CD4-positive, alpha-beta T cell treated with Interferon alpha-2 for 1 hour (primary cell): ENCODE measurements around the gene LMCD1.

Experiments
- DNase-seq, 2 donors: peaks; one replicate each; pipeline ENCODE4 v3.0.0-alpha.2; 2020 to 2022

Gene LMCD1, protein sequence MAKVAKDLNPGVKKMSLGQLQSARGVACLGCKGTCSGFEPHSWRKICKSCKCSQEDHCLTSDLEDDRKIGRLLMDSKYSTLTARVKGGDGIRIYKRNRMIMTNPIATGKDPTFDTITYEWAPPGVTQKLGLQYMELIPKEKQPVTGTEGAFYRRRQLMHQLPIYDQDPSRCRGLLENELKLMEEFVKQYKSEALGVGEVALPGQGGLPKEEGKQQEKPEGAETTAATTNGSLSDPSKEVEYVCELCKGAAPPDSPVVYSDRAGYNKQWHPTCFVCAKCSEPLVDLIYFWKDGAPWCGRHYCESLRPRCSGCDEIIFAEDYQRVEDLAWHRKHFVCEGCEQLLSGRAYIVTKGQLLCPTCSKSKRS

DNA sequence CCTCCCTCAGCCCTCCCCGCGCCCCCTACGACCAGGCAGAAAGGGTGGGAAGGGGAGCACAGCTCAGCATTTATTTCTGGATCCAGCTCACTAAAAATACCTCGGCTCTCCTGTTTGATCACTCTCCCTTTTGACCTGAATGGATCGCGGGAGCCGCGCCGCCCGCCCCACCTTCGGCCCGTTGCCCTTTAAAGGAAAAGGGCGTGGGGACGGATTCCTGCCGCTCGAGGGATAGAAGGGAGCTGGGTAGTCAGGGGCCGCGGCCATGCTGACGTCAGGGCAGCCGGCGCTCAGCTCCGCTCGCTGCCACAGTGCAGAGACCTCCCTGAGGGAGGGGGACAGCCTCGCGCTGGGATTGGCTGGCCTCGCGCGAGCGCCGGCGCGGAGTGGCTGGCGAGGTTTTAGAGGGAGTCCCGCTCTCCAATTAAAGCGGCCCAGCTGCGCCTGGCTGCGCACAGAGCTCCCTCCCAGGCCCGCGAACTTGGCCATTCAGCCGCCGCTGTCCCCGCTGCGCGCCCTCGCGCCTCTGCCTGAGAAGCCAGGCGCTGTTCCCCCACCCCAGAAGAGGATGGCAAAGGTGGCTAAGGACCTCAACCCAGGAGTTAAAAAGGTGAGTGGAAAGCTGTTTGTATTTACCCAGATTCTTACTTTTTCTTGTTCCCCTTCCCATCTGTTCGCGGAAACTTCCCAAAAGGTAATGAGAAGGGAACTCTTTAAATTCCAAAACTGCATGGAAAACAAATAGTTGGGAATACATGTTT lies at the start of gene LMCD1:
Gene LMCD1 (plus strand): TSS at position 453 of the 761 bp plus-strand sequence. CDS start 116 bp downstream, at position 569.
- DNase-seq, result peak; percentile 80 to 90

DNA sequence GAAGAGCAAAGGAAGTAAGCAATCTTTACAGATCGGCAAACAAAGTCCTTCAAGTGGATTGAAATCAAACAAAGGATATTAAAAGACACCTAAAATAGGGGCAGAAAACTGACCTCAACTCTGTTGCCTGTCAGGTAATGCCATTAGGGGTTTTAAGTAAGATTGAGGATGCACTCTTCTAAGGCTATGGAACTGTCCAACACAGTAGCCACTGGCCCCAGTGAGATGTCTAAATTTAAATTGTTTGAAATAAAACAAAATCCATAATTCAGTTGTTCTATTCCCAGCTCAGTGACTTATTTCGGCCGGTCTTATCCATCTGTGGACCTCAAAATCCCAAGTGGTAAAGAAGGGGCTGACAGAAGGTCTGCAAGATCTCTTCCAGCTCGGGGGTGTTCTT lies 49.5 kb upstream of the LMCD1 start:
- DNase-seq, result no peak

DNA sequence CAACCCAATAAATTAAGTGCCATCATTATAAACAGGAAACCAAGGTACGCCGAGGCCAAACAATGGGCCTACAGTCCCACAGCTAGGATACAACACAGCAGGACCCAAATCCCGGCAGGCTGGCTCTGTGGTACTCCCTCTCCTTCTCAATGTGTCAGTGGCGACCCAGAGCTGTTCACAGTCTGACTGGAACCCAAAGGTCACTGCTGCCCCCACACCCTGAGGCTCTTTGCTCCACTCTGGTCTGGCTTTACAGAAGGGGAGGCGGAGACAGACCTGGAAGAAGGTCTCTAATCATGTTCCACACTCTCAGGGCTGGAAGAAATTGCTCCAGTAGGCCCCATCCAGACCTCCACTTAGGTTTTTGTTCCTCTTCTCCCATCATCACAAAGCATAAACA lies 48.5 kb upstream of the LMCD1 start:
- no peak for DNase-seq

DNA sequence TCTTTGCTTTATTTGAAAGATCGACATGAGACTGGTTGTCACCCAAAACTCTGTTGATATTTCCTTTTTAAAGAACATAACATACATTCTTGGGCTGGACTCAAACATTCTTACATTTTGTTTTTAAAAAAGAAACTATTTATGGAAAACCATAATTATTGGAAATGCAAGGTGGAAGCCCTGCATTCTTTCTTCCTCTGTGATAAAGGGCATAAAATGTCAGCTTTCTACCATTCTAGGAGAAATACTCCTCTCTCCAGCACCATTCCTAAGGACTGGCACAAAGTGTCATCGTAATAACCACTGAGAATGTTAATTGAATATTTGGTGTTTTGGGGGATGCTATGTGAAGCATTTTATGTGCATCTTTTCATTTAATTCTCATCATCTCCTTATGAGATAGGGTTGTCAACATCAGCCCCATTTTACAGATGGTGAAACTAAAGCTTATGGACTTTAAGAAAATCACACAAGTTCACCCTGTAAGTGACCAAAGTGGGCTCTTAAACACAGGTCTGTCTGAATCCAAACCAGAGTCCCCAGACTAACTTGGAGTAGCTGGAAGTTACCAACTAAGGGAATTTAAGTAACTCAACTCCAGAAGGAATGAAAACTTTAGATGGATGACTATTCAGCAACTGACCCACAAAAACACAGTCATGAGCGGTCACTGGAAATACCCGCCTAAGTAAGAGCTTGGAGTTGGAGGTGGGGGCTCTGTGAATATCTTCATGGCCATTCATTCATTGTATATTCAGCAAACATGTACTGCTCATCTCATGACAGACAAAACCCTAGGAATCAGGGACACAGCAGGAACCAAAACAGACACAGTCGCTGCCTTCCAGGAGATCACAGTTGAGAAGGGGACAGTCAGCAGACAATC lies 45.9 kb upstream of the LMCD1 start:
- DNase-seq, result no peak

DNA sequence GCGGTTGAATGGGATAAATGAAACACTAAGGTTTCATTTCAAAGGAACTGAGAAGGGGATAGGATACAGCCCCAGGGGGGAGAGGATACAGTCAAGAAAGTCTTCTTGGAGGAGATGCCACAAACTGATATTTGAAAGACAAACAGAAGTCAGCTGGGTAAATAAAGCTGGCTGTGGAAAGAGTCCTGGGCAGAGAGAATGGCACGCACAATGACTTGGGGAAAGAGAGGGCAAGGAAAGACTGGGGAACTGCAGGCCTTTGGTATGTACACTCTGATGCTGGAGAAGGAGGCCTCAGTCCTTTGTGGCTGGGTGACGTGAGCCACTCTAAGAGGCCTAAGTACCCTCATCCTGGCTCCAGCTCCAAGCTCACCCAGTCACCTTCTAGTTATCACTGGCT lies 45.2 kb upstream of the LMCD1 start:
- no peak for DNase-seq

DNA sequence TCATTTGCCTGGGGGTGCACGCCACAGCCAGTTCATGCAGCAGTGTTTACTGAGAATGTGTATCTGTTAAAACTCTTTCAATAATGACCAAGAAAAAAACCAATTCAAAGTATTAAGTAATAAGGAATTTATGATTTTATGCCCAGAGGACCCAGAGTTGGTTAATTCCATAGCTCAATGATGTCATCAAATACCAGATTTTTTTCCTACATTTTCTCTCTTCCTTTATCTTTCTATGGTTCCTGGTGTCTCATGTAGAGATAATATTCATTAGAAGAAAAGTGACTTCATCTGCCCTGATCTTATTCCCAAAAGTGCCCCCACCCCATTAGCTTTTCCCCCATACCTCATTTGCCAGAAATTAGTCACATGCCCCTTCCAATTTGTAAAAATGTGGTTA lies 44.6 kb upstream of the LMCD1 start:
- no peak for DNase-seq

DNA sequence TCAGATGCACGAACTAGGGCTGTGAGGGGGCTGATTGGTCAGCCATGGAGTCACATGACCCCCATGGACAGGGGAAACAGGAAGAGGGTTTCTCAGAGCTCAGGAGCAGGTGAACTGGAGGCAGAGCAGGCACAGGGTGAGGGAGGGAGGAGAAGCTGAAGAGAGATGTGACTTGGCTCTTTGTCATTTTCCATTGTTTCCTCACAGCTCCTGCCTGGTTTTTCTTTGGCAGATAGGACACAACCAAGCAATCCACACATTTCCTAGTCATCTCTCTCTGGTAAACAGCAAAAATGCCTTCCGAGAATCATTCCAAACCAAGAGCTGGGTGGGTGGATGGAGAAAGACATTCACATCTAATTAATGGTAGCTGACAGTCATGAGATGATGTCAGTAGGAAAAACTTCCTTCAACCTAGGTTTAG lies 43.4 kb upstream of the LMCD1 start:
- DNase-seq, result no peak

DNA sequence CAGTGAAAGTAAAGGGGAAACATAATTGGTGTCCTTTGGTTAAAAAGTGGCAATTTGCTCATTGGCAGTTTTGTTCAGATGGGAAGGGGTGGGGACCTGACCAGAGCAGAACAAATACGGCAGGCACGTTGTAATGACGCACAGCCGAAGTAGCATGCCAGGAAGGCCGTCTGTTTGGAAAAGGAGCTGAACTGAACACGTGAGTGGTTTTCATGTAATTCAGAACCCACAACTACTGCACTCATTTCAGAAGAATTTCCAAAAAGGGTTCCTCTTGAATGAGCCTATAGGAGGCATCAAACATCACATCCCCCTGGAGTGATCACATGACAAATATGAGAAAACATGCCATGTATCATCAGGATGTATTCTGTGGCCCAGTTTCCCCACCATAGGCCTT lies 42.9 kb upstream of the LMCD1 start:
- DNase-seq, result no peak

DNA sequence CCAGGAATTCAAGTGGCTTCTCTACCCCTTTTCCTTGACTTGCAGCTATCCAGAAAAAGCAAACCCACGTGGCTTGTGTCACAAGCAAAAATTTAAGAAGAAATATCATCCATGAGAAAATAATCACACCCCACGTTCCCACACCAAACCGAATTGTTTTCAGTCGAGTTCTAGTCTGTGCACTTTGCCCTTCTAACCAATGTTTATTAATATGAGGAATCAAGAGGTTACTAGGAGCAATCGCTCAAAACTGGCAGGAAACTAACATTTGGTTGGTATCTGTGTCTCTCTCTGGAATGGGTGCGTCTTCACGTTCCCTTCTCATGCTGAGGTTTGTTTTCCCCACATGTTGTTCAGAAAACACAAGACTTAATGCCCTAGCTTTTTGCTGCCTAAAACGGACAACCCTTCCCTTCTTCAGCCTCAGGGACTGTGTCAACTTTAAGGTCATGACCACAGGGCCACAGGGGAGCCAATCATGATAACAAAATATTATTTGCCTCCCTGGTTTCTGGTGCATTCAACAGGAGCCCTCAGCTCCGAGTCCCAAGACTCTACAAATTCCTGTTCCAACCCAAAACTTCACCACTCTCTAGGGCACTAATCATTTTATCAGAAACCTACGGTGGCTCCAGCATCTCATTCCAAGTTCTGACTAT lies 41.4 kb upstream of the LMCD1 start:
- no peak for DNase-seq

DNA sequence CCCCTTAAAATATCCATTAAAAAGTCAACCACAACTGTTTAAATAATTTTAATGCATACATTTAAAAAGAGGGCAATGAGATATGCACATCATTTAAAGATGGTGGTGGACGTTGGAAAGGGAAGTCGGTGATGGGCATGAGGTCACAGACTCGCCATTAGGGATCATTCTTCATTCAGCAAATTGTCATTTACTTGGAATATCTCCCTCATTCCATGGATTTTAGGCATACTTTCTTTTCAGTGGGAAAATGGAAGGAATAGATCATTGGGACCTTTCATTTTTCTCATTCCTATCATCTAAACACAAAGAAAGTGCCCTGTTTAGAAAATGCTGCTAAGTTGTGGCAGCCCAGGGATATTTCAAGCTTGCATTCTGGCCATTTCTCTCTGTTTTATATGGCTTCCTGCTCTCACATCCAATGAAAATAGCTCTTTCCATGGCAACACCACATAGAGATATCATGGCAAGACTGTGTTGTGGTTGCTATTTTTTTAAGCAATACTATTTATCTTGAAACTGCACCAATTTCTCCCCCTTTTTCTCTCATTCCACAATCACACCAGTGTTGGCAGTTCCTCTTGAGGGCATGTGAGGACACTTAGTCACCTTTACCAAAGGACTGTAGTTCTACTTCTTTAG lies 40.7 kb upstream of the LMCD1 start:
- DNase-seq, result no peak

DNA sequence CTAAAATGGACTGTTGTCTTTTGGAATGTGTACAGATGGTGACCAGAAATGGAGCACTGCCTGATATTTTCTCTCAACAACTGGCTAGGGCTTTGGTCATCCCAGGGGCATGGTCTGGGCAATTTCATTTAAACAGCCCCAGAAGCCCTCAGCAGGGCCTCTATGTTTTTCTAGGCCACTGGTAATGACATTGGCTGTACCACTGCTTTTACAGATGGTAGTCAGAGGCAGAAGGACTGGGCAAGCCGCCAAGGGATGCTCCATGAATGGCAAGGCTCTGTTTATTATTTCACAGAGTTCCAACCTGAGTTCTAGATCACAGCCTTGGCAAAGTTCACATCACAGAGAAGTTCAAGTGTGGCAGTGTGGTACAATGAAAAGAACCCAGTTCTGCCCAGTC lies 37.0 kb upstream of the LMCD1 start:
- DNase-seq, result no peak

DNA sequence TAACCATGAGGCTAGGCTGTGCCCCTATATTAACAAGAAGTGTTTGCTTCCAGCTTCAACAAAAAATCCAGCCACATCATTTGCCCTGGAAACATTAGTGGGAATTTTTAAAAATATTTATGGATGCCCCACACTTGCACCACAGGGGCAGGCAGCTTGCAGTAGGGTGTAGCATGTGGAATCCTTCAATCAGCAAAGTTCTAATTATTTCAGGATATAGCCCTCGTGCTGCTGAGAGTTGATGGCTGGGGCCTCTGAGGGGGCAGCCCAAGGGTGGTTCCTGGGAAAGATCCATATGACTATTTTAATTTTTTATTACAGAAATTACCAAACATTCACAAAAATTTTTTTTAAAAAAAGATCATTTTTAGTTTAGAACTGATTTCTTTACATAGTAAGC lies 35.1 kb upstream of the LMCD1 start:
- no peak for DNase-seq

DNA sequence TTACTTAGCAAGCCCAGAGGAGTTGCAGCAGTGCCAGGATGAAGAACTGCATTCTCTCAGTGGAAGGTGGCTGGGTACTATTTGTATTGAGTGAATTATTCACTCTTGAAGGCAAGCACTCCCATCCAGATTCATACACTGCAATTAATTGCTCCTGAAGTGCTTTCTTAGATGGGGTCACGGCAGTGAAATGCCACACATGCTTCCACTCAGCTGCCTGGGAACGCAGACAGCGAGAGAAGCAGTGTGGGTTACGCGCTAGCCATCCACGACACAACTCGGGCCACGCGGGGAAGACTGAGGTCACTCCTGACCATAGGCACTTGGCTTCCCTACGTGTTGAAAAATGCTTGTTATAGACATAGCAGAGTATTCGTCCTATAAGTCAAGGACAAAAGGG lies 30.8 kb upstream of the LMCD1 start:
- no peak for DNase-seq

DNA sequence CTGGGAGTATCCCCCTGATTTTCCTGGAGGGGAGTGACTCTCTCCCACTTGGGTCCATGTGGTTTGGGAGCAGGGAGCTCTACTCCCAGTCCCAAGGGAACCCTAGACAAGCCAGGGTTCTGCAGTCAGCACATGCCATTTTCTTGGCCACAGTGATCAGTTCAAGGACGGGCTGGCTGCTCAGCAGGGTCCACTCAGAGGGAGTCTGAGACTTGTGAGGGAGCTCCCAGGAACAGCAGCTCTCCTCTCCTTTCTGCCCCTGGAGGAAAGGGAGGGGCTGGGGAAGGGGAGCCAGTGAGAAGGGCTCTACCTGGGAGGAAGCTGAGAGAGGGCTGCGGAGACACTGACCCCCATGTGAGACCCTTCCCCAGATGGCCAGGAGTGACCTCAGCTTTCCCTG lies 29.1 kb upstream of the LMCD1 start:
- no peak for DNase-seq

DNA sequence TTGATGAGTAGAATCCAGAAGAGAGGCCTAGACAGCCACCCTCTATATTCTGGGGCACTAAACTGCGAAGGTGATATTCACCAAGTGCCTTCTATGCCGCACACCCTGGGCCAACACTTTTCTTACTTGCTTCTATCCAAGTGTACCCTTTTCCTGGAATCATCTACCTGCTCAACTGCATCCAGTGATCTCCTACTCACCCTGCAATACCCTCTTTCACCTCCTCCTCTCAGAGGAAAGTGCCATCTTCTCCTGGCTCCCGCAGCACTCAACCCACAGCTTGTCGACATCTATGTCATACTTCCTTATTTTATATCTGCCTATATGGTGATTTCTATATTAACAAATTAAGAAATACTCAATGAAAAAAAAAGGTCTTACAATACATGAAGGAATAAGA lies 28.6 kb upstream of the LMCD1 start:
- DNase-seq, result no peak

DNA sequence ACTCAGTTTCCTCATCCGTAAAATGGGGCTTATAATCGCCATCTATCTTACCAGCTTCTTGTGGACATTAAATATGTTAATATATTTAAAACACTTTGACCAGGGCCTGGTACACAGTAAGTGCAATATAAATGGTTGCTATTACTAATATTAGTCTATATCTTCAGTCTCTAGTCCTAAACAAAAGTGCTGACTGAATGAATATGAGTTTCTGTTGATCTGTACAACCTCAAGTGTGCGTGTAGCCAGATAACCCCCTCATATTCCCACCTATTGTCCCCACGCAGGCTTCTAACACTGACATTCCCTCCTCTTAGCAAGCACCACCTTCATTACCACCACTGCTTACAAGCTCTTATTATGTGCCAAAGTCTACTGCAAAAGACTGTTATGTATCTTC lies 27.6 kb upstream of the LMCD1 start:
- no peak for DNase-seq

DNA sequence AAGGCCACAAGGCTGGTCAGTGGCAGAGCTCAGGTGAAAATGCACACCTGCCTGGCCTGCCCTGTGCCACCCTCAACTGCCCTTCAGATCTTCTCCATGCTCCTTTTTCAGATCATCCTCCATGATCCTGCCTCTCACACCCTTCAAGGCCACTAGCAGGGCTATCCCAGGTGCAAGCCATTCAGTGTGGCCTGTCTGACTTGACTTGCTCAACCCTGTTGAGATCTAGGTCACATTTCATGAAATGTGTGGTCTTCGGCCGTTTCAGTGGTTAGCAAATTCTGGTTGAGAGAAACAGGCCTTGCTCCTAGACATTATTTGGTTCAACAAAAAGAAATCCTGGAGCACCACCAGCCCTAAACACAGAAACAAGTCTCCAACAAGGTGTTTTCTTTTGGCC lies 26.6 kb upstream of the LMCD1 start:
- no peak for DNase-seq

DNA sequence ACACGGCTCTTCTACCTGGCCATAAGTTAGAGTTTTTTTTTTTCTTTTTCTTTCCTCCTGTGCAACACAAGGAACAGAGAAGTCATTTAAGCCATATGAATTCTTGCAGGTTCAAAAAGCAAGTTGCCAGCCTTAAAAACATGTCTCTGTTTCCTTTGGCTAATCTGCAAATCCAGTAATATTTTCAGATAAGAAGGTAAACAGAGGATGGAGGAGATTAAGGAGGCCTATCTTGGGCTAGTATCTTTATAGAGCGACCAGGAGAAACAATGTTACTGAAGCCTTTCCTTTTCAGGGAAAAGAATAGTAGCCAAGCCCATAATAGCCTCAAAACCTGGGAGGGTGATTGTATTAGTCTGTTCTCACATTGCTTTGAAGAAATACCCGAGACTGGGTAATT lies 20.9 kb upstream of the LMCD1 start:
- no peak for DNase-seq

DNA sequence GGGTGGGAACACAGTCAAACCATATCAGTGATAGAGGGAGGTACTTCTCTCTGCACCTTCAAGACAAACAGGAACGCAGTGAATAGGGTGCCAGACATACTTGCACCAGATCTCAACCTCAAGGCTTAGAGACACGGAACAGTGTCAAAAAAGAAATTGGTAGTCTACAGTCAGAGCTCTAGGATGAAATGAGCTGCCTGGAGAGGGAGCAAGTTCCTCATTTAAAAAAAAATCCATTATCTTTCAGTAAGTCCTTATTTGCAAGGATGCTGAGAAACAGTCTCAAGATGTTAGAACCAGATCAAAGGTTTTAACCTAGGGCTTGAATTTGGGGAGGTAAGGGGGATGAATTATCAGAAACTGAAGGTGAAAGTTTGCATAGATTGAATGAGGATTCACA lies 20.2 kb upstream of the LMCD1 start:
- no peak for DNase-seq

DNA sequence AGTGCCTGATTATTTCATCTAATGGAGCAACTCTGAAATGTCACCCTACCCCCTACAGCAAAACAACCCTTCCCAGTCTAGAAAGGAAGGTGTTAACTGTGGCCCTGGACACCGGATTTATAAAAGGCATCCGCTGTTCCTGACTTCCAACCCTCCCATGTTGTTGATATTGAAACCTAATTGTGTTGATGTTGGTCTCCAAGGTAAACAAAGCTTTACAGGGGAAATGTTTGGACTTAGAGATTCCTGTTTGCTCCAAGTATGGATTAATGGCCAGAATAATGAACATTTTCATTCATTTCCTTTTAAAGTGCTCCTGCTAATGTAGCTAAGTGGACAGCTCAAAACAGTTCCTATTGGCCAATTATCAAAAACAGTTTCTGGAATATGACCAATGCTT lies 19.4 kb upstream of the LMCD1 start:
- DNase-seq, result no peak

DNA sequence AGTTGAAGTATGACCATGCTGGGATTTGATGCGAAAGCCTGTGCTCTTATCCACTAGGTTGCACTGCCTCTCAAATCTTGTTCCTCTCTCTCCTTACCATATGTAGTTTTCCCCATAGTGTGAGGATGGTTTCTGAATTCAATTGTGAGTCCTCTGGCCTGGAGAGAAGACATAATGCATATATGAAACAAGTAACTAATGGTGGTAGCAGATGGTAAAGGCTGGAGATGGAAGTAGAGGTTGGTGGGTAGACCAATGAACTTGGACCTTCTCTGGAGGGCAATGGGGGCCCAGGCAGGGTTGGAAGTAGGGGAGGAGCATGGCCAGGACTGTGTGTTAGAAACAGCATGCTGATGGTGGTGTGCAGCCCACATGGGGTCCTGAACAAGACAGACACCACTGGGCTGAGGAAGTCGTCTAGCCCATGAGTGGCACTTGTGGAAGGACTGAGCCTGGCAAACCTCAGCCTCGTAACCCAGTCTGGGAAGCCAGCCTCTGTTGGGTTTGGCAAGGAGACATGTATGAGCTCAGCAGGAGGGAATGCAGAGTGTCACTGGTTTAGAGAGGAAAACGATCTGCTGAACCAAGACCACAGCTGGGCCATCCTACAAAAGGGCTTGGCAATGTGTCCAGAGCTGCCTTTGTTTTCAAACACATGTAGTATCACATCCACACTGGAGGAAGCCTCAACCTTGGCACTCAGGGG lies 18.5 kb upstream of the LMCD1 start:
- no peak for DNase-seq
